DND-41 (cell line): ENCODE results near the gene NMS.

Experiments used
- ATAC-seq: fragments of 200-7000 bp; cut with Tn5 transposase; 3 replicates; pipeline ENCODE4 v1.9.1; 2021; ENCODE audit warnings: low read depth; ENCODE audit not compliant: insufficient read depth
- DNase-seq: peaks from one replicate; pipeline ENCODE4 v3.0.0-alpha.2; 2020
- H2AFZ ChIP-seq: 2 replicates; pipeline ENCODE4 v1.6.0; 2012; ENCODE audit warnings: low read depth, low read length
- H3K27ac ChIP-seq: 2 replicates; pipeline ENCODE4 v1.5.1; 2012; ENCODE audit warnings: low read length, inconsistent platforms
- H3K27me3 ChIP-seq: fragments of 200-600 bp; sonication (generic); 2 replicates; pipeline ENCODE4 v1.6.0; 2012; ENCODE audit warnings: low read length, mild to moderate bottlenecking, inconsistent platforms; ENCODE audit not compliant: insufficient read depth, poor library complexity
- H3K36me3 ChIP-seq: 2 replicates; pipeline ENCODE4 v1.5.1; 2012; ENCODE audit warnings: low read length, inconsistent platforms; ENCODE audit not compliant: insufficient read depth
- H3K4me1 ChIP-seq: 2 replicates; pipeline ENCODE4 v1.5.1; 2012; ENCODE audit warnings: mild to moderate bottlenecking, low read length; ENCODE audit not compliant: insufficient read depth
- H3K4me2 ChIP-seq: 2 replicates; pipeline ENCODE4 v1.6.0; 2012; ENCODE audit warnings: mild to moderate bottlenecking, moderate library complexity, low read length, inconsistent platforms; ENCODE audit not compliant: insufficient read depth
- H3K4me3 ChIP-seq, 2 experiments: fragments of 200-600 bp in 1 of 2; shearing (Covaris generic) in 1 of 2; 2 replicates each; pipeline ENCODE4 v1.5.1; 2012 to 2016; ENCODE audit warnings: inconsistent platforms in 2 of 2, low read length in 2 of 2, mild to moderate bottlenecking in 2 of 2, low read depth in 1 of 2, moderate library complexity in 1 of 2
- H3K79me2 ChIP-seq: 2 replicates; pipeline ENCODE4 v1.6.0; 2012; ENCODE audit warnings: low read length, inconsistent platforms; ENCODE audit not compliant: insufficient read depth
- H3K9ac ChIP-seq: 2 replicates; pipeline ENCODE4 v1.6.0; 2012; ENCODE audit warnings: low read depth, mild to moderate bottlenecking, inconsistent platforms, low read length, moderate library complexity
- H3K9me3 ChIP-seq: 2 replicates; pipeline ENCODE4 v1.5.1; 2012; ENCODE audit warnings: low read length, moderate library complexity, mild to moderate bottlenecking, inconsistent platforms; ENCODE audit not compliant: insufficient read depth, severe bottlenecking
- H4K20me1 ChIP-seq: 2 replicates; pipeline ENCODE4 v1.6.0; 2012; ENCODE audit warnings: low read length; ENCODE audit not compliant: insufficient read depth
- EZH2 ChIP-seq: IDR thresholded peaks from 3 replicates; pipeline ENCODE4 v1.6.1; 2012; ENCODE audit warnings: borderline replicate concordance, low read depth, mild to moderate bottlenecking, moderate library complexity, low read length, inconsistent platforms; ENCODE audit not compliant: severe bottlenecking
- TF ChIP-seq, protein P1 (sequence below): IDR thresholded peaks from 2 replicates; pipeline ENCODE4 v1.5.1; 2012; ENCODE audit warnings: borderline replicate concordance, low read length, moderate library complexity, mild to moderate bottlenecking; ENCODE audit not compliant: poor library complexity, severe bottlenecking; ENCODE audit errors: extremely low read depth

Gene NMS

GRCh38 chr2:100524331-100524730, 54.0 kb downstream of the NMS start:
- H2AFZ ChIP-seq, result no peak overlapping the region
- ATAC-seq, result no peak
- no peak overlapping the region for H3K4me2 ChIP-seq
- TF ChIP-seq, protein P1, sequence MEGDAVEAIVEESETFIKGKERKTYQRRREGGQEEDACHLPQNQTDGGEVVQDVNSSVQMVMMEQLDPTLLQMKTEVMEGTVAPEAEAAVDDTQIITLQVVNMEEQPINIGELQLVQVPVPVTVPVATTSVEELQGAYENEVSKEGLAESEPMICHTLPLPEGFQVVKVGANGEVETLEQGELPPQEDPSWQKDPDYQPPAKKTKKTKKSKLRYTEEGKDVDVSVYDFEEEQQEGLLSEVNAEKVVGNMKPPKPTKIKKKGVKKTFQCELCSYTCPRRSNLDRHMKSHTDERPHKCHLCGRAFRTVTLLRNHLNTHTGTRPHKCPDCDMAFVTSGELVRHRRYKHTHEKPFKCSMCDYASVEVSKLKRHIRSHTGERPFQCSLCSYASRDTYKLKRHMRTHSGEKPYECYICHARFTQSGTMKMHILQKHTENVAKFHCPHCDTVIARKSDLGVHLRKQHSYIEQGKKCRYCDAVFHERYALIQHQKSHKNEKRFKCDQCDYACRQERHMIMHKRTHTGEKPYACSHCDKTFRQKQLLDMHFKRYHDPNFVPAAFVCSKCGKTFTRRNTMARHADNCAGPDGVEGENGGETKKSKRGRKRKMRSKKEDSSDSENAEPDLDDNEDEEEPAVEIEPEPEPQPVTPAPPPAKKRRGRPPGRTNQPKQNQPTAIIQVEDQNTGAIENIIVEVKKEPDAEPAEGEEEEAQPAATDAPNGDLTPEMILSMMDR, result no peak
- TF ChIP-seq EZH2, result no peak
- no peaks in the 10 kb centered on the region for H4K20me1 ChIP-seq
- H3K79me2 ChIP-seq, result no peaks in the 10 kb centered on the region
- no peak overlapping the region for H3K9ac ChIP-seq
- no peaks in the 10 kb centered on the region for H3K9me3 ChIP-seq
- no peaks in the 10 kb centered on the region for H3K36me3 ChIP-seq
- no peaks in the 10 kb centered on the region for H3K27me3 ChIP-seq
- H3K27ac ChIP-seq, result no peak overlapping the region
- DNase-seq, result no peak
- H3K4me3 ChIP-seq, result no peak overlapping the region
- H3K4me1 ChIP-seq, result no peaks in the 10 kb centered on the region

DNA sequence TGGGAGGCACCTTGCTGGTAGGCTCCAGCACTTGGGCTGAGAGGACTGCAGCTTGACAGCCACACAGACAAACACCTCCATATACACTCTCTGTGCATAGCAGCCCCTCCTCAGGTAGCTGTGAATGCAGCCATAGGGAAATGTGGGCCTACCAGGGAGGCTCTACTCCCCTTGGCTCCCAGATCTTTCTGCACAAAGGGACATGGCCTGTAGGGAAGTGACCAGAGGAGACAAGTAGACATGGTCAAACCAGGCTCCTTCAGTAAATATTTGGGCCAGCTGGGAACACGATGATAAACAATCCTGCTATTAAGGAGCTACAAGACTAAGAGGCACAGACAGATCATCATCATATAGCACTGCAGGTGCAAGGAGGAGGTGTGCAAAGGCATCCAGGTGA, 56.6 kb downstream of the NMS start:
- Histone ChIP-seq H3K36me3 (no peaks in the 10 kb centered on the region), H3K79me2 (no peaks in the 10 kb centered on the region), H3K4me3 (no peak overlapping the region), H2AFZ (no peak overlapping the region), H3K9ac (no peak overlapping the region), H3K27me3 (no peaks in the 10 kb centered on the region), H3K27ac (no peak overlapping the region), H3K4me2 (no peak overlapping the region), H3K9me3 (no peaks in the 10 kb centered on the region), H3K4me1 (no peaks in the 10 kb centered on the region), H4K20me1 (no peaks in the 10 kb centered on the region)
- DNase-seq, result no peak
- ATAC-seq, result no peak
- TF ChIP-seq, protein P1, result no peak
- no peak for TF ChIP-seq EZH2

- Histone ChIP-seq H3K79me2 (no peaks in the 10 kb centered on the region), H3K27me3 (no peaks in the 10 kb centered on the region), H3K36me3 (no peaks in the 10 kb centered on the region), H3K4me2 (no peak overlapping the region), H3K9me3 (no peaks in the 10 kb centered on the region), H3K4me1 (no peaks in the 10 kb centered on the region), H3K27ac (no peak overlapping the region), H4K20me1 (no peaks in the 10 kb centered on the region), H2AFZ (no peak overlapping the region), H3K4me3 (no peak overlapping the region), H3K9ac (no peak overlapping the region)
- no peak for TF ChIP-seq EZH2
- TF ChIP-seq, protein P1, result no peak
- DNase-seq (no peak), ATAC-seq (no peak)
Measured at GRCh38 chr2:100527440-100528015, 57.2 kb downstream of the NMS start.

DNA sequence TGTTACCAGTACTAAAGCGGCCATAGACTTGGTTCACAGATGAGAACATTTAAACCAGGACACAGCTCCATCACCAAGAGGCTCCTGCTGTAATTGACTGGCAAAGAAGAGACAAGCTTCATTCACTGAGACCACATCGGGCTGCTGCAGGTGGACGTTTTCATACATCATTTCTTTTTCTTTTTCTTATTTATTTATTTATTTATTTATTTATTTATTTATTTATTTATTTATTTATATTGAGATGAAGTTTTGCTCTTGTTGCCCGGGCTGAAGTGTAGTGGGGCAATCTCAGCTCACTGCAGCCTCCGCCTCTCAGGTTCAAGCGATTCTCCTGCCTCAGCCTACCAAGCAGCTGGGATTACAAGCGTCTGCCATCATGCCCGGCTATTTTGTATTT, 58.9 kb downstream of the NMS start:
- H3K4me2 ChIP-seq, result no peak overlapping the region
- H3K9ac ChIP-seq, result no peak overlapping the region
- H3K79me2 ChIP-seq, result no peaks in the 10 kb centered on the region
- H3K9me3 ChIP-seq, result peaks cover 3% of the 10 kb centered on the region
- no peaks in the 10 kb centered on the region for H3K36me3 ChIP-seq
- no peaks in the 10 kb centered on the region for H3K4me1 ChIP-seq
- ATAC-seq (no peak), DNase-seq (no peak)
- H3K27me3 ChIP-seq, result no peaks in the 10 kb centered on the region
- H4K20me1 ChIP-seq, result no peaks in the 10 kb centered on the region
- no peak overlapping the region for H3K27ac ChIP-seq
- no peak overlapping the region for H2AFZ ChIP-seq
- H3K4me3 ChIP-seq, result no peak overlapping the region
- TF ChIP-seq, protein P1, result no peak
- TF ChIP-seq EZH2, result no peak
